Measurements from ENCODE around the gene DLEU7.

DLEU7 gene

GRCh38 chr13:50829896-50830295 is 13.6 kb downstream of the DLEU7 start:
- TF ChIP-seq CTCF (IDR thresholded peaks at IDR 0.05) = no peak

GRCh38 chr13:50829226-50829625 is 14.3 kb downstream of the DLEU7 start:
- no peak for TF ChIP-seq CTCF (IDR thresholded peaks at IDR 0.05)

- no peak for TF ChIP-seq CTCF (IDR thresholded peaks at IDR 0.05)
These were observed 17.5 kb downstream of the DLEU7 start for GRCh38 chr13:50826035-50826434.

GRCh38 chr13:50812242-50812641 is 31.2 kb downstream of the DLEU7 start:
- TF ChIP-seq CTCF (IDR thresholded peaks at IDR 0.05) = no peak

GRCh38 chr13:50810998-50811397 is 32.5 kb downstream of the DLEU7 start:
- no peak for TF ChIP-seq CTCF (IDR thresholded peaks at IDR 0.05)

GRCh38 chr13:50810468-50810867 is 33.0 kb downstream of the DLEU7 start:
- TF ChIP-seq CTCF (IDR thresholded peaks at IDR 0.05) = no peak

GRCh38 chr13:50809133-50810090 is 34.1 kb downstream of the DLEU7 start:
- no peak for TF ChIP-seq CTCF (IDR thresholded peaks at IDR 0.05)

Data from LNCAP (cell line).